Brain microvascular endothelial cell (primary cell): Measurements from ENCODE around the gene NFXL1.
A peak's percentile ranks its signal among the peaks of the same experiment; 100 is the strongest.

Experiments used
- DNase-seq: peaks from one replicate; pipeline ENCODE4 v3.0.0-alpha.2; 2020
- H3K27ac ChIP-seq: fragments of 250-450 bp; sonication (Bioruptor Pico); 2 replicates; pipeline ENCODE4 v1.5.1; 2020; ENCODE audit warnings: mild to moderate bottlenecking, moderate library complexity
- H3K27me3 ChIP-seq: fragments of 250-450 bp; sonication (Bioruptor Pico); replicated peaks from 2 replicates; pipeline ENCODE4 v1.5.1; 2020; ENCODE audit warnings: mild to moderate bottlenecking
- H3K36me3 ChIP-seq: fragments of 250-450 bp; sonication (Bioruptor Pico); replicated peaks from 2 replicates; pipeline ENCODE4 v1.5.1; 2020; ENCODE audit warnings: mild to moderate bottlenecking
- H3K4me3 ChIP-seq: 2 replicates; pipeline ENCODE4 v1.5.1; 2011; ENCODE audit warnings: low read depth, mild to moderate bottlenecking, control low read depth, low read length, moderate library complexity
- in situ Hi-C: cut with HindIII; loops from 2 replicates; pipeline ENCODE4 v1.10.0; 2017; ENCODE audit warnings: low sequenced_read_pairs, low pct_ligation_motif_present
- TF ChIP-seq, protein P1 (sequence below): IDR thresholded peaks from 2 replicates; pipeline ENCODE4 v1.5.1; 2011; ENCODE audit warnings: low read depth, mild to moderate bottlenecking, moderate library complexity, low read length, control low read depth, inconsistent platforms; ENCODE audit errors: missing control alignments

NFXL1 gene

DNA sequence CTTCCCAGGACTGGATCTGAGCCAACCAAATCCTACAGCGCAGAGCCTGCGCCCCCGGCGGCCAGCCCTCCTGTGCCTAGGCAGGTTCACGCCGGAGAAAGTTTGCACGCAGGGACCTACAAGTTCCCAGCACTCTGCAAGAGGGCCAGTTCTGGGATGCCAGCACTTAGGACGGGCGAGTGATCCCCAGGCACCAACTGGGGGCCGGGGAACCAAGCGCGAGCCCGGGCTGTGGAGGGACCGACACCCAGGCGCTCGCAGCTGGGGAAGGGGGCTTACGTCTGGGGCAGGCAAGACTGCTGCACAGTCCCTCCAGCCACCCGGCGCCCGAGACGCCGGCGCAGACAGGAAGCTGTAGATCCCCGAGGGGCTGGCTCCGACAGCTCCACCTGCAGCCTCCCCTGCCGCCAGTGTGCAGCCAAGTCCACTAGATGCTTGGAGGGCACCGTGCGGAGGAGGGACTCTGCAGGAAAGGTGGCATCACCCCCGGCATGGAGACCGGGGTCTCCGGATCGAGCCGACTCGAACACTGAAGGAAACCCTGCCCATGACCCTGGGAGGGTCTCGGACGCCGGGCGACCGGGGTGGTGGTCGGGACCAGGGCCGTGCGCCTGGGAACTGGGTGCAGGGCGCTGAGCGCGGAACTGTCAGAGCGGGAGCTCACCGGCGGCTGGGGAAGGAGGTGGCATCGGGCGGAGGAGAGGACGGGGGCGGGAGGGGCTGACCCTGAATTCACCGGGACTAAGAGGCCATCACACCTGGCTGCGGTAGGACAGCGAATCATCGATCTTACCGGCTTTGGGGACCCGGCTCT is 77.1 kb downstream of the NFXL1 start:
- Histone ChIP-seq H3K27ac (no peak overlapping the region), H3K27me3 (no peaks in the 10 kb centered on the region), H3K4me3 (peak overlapping the region; percentile 71), H3K36me3 (peaks cover 3% of the 10 kb centered on the region)
- TF ChIP-seq, protein P1, sequence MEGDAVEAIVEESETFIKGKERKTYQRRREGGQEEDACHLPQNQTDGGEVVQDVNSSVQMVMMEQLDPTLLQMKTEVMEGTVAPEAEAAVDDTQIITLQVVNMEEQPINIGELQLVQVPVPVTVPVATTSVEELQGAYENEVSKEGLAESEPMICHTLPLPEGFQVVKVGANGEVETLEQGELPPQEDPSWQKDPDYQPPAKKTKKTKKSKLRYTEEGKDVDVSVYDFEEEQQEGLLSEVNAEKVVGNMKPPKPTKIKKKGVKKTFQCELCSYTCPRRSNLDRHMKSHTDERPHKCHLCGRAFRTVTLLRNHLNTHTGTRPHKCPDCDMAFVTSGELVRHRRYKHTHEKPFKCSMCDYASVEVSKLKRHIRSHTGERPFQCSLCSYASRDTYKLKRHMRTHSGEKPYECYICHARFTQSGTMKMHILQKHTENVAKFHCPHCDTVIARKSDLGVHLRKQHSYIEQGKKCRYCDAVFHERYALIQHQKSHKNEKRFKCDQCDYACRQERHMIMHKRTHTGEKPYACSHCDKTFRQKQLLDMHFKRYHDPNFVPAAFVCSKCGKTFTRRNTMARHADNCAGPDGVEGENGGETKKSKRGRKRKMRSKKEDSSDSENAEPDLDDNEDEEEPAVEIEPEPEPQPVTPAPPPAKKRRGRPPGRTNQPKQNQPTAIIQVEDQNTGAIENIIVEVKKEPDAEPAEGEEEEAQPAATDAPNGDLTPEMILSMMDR, result no peak
- in situ Hi-C loops, result no loop called here
- no peak for DNase-seq

DNA sequence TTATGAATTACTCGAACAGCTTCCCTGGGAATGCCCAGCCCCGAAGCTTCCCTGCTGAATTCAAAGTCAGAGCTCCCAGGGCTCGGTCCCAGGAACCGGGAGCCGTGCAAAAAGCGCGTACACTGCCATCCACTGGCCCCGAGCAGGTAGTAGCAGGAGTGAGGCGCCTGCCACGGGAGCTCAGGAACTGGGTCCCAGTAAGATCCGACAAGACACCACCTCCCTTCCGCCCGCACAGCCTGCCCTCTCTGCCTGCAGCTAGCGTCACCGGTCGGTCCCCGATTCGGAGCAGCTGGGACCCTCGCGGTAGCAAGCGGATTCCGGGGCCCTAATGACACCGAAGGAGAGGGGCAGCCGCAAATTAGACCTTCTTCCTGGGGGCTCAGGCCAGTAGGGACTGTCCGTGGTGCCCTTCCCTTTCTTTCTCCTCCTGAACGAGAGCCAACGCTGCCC is 77.7 kb downstream of the NFXL1 start:
- TF ChIP-seq, protein P1, result peak; percentile 89
- no peaks in the 10 kb centered on the region for H3K36me3 ChIP-seq
- DNase-seq, result peak; percentile 84
- H3K4me3 ChIP-seq, result peak overlapping the region; percentile 71
- in situ Hi-C loops, result no loop called here
- H3K27ac ChIP-seq, result no peak overlapping the region
- no peaks in the 10 kb centered on the region for H3K27me3 ChIP-seq

DNA sequence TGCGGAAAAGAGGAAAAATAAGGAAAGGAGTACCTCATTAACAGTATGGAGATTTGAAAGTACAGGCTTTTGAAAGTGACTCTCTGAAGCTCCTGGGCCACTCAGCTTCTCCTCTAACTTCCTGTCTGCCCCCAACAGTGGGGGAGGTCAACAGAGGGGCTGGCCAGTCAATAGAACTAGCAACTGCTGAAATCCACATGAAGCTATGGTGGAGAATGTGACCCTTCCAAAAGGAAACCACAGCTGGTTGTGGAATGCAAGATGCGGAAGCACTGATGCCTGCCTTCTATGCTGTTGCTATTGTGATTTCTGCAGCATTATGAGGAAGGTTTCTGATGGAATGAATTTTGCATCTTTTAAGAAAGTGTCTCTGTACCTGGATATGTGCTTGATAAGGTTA is 78.9 kb downstream of the NFXL1 start:
- H3K27me3 ChIP-seq, result no peaks in the 10 kb centered on the region

DNA sequence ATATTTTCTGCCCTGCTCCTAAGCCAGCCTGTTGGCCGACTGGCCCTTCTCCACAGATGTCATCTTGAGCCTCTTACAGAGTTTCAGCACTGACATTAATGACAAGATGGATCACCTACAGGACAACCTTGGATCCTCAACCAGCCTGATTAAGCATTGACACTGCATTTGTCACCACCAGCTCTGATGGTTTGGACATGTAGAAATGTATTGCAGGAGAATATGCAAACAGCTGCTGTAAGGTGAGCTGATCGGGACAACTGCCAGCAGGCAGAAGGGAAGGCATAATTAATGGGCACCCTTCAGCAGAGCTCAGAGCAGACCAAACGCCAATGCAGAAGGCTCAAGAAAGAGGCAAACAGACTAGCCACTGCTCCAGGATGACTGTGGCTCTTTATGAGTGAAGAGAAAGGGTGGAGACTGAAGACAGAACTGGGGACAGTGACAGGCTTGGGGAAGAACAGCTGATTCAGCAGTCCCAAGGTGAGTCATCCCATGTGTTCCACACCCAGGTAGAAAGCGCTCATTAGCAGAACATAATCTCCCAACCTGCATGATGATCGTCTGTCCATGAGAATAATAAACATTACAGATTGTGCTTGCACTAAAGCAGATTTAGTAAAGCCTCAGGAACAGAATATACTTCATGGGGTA is 83.2 kb downstream of the NFXL1 start:
- TF ChIP-seq, protein P1, result no peak
- Histone ChIP-seq H3K27ac (no peak overlapping the region), H3K4me3 (no peak overlapping the region), H3K27me3 (no peaks in the 10 kb centered on the region), H3K36me3 (no peaks in the 10 kb centered on the region)
- DNase-seq, result no peak
- in situ Hi-C loops, result no loop called here

More for the DNA sequence above, 78.9 kb downstream of the NFXL1 start:
- DNase-seq, result peak; percentile 50
- Histone ChIP-seq H3K36me3 (no peaks in the 10 kb centered on the region), H3K27ac (no peak overlapping the region), H3K4me3 (no peak overlapping the region)
- in situ Hi-C loops, result no loop called here
- TF ChIP-seq, protein P1, result no peak

DNA sequence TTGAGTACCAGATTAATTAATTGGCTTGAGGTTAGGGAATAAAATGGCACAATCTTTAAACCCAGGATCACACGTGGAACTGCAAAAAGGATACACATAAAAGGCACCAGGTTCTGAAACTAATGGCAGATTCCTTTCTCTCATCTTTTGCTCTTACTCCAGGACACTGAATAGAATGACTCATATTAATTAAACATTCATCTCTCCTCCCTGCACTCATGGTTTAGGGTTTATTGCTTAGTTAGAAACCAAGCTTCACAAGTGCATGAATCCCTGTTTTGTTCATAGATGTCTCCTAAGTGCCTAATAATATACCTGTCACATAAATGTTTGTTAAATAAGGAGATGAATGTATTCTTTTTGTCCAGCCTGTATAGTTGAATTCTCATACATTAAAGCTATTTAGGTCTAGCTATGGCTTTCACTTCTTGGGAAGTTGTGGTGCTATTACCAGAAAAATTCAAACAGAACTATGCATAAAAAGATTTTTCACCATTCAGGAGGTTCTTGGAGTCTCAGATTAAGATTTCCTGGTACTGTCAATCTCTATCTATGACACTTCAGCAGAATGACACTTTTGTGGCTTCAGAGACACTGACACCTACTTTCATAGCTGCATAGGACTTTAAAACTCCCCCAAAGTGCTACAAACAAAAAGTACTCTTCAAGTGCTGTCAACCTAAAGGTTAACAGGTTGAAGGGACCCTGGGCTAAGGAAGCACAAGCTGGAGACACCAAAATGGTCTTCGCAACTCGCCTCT is 83.9 kb downstream of the NFXL1 start:
- TF ChIP-seq, protein P1, result no peak
- in situ Hi-C loops, result no loop called here
- H3K36me3 ChIP-seq, result no peaks in the 10 kb centered on the region
- no peaks in the 10 kb centered on the region for H3K27me3 ChIP-seq
- no peak overlapping the region for H3K27ac ChIP-seq
- DNase-seq, result no peak
- no peak overlapping the region for H3K4me3 ChIP-seq
